Esophagus (tissue), 2 donors: ENCODE measurements around the gene PLCB4. TPM values are rescaled to one million over a fixed set of nuclear protein-coding genes. Genes with fewer than 3 reads are reported as not detected.

Experiments used
- H3K27ac ChIP-seq, 2 donors: one replicate each; pipeline ENCODE4 v1.5.1; 2013; ENCODE audit warnings: low read depth in 2 of 2, mild to moderate bottlenecking in 2 of 2, inconsistent platforms in 1 of 2, low read length in 1 of 2, moderate library complexity in 1 of 2
- H3K27me3 ChIP-seq, 2 donors: one replicate each; pipeline ENCODE4 v1.6.1; 2013; ENCODE audit warnings: low read length in 2 of 2, control low read depth in 1 of 2, mild to moderate bottlenecking in 1 of 2; ENCODE audit not compliant: insufficient read depth in 2 of 2, control insufficient read depth in 1 of 2
- H3K36me3 ChIP-seq, 2 donors: one replicate each; pipeline ENCODE4 v1.6.1; 2013; ENCODE audit warnings: low read length in 1 of 2; ENCODE audit not compliant: control insufficient read depth in 2 of 2, insufficient read depth in 2 of 2
- H3K4me1 ChIP-seq, 2 donors: one replicate each; pipeline ENCODE4 v1.6.1; 2013; ENCODE audit warnings: low read length in 1 of 2; ENCODE audit not compliant: control insufficient read depth in 2 of 2, insufficient read depth in 2 of 2
- H3K4me3 ChIP-seq, 2 donors: one replicate each; pipeline ENCODE4 v1.5.1; 2013; ENCODE audit warnings: low read length in 2 of 2, mild to moderate bottlenecking in 2 of 2, low read depth in 1 of 2, moderate library complexity in 1 of 2
- H3K9me3 ChIP-seq, 2 donors: one replicate each; pipeline ENCODE4 v1.6.1; 2013; ENCODE audit warnings: mild to moderate bottlenecking in 2 of 2, low read depth in 1 of 2, low read length in 1 of 2, moderate library complexity in 1 of 2; ENCODE audit not compliant: control insufficient read depth in 2 of 2, insufficient read depth in 1 of 2
- WGBS, 2 donors: extraction: QIAGEN DNeasy Blood & Tissue Kit; methylation state at CpG; one replicate each; pipeline ENCODE4 v1.1.7; 2013; 5-methylcytosine and 5-hydroxymethylcytosine counted together
- polyA plus RNA-seq, 2 donors: library from polyadenylated mRNA; stranded (reverse); fragments of 200-250 nt; gene quantifications; one replicate each; pipeline ENCODE4 v1.2.3, GENCODE V29; 2013
- donor health status: healthy with polysubstance abuse.
- donor health status: Bipolar disorder and iron deficiency.

The PLCB4 gene
- polyA plus RNA-seq, 2 donors = 1.9 to 2.2 TPM

DNA sequence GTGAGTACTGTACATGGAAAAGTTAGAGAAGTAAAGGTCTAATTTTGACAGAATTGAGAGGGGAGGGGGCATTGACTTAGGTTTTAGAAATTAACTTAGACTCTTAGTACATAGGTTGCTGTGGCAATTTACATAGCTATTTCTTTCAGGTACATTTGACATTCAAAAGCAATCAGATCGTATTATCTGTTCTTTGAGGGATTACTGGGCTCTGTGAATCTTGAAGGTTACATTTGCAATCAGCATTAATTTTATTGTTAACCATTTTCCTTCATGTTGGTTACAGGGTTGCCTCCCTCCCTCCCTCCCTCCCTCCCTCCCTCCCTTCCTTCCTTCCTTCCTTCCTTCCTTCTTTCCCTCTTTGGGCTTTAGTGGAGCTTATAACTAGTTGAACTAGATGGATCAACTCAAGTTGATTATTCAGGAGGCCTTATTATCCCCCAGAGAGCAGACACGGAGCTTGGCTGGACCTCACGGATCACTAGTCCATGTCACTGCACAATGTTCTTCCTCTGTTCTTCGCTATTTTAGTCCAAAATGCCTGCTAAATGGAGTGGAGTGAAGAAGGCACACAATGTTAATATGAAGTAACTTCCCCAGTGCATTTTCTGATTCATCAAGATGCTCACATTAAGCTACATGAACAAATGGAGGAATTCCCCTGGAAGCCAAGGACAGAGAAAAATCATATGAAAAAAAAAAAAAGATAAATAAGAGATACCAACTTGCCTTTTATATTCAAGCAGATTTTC lies 87.8 kb downstream of the PLCB4 start:
- Histone ChIP-seq H3K9me3 (peaks cover 0 to 5% of the 10 kb centered on the region in 2 donors), H3K27me3 (no peaks in the 10 kb centered on the region), H3K27ac (no peak overlapping the region), H3K36me3 (no peaks in the 10 kb centered on the region), H3K4me1 (no peaks in the 10 kb centered on the region), H3K4me3 (no peak overlapping the region)
- WGBS, 2 donors = 71 to 75% methylated on average over 4 of the region's 4 CpGs

DNA sequence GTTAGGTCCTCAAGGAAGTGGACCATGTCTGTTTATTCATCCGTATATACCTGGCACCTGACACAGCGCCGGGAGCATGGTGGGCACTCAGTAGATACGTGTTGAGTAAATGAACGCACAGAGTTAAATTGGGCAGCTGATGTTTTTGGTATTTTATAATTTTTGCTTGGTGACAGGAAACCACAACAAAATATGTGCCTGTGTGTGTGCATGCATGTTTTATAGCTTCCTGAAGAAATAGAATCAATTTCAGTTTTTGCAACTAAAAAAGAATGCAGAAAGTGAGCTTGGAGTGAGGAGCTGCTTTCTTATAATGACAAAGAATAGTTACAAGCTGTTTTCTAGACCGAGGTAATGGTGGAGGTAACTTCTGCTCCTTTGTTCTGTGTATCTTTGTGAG lies 91.4 kb downstream of the PLCB4 start:
- Histone ChIP-seq H3K4me3 (no peak overlapping the region), H3K9me3 (no peaks in the 10 kb centered on the region), H3K27me3 (no peaks in the 10 kb centered on the region), H3K36me3 (no peaks in the 10 kb centered on the region), H3K4me1 (no peaks in the 10 kb centered on the region), H3K27ac (no peak overlapping the region)
- WGBS, 2 donors = 59 to 72% methylated on average over 6 of the region's 6 CpGs

DNA sequence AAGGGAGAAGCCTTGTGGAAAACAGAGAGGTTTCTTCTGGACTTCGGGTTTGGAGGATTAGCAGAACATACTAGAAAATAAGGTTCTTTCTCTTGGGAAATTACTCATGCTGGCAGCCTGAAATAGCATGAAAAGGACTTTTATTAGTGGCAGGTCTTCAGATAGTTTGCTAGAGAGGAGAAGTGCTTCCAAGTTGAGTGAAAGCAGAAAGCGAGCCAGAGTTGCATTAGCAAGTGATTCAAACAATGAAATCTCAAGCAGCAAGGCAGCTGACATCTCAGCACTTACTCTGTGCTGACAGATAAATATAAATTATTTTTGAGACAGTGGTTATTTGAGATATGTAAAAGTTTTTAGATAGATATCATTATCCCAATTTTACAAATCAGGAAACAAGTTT lies 91.9 kb downstream of the PLCB4 start:
- Histone ChIP-seq H3K4me1 (no peaks in the 10 kb centered on the region), H3K36me3 (no peaks in the 10 kb centered on the region), H3K9me3 (no peaks in the 10 kb centered on the region), H3K27me3 (no peaks in the 10 kb centered on the region), H3K27ac (no peak overlapping the region), H3K4me3 (no peak overlapping the region)
- 23 to 45% methylated on average over 2 of the region's 2 CpGs for WGBS, 2 donors

DNA sequence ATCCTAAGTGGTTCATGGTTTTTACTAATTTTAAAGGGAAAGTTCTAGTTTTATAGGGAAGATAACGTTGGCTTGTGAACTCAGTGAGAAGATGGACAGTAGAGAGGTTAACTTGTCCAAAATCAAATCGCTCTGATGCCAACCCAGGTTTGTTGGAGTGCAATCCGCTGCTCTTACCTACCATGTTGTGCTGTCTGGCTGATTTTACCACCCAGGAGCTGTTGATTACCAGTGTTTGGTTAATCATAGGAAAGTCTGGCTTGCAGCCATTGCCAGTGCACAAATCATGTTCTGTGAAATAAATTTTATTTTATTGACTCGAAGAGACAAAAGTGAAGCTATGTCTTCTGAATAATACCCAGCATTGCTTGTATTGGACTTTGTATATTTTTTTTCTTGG lies 92.4 kb downstream of the PLCB4 start:
- no peaks in the 10 kb centered on the region for H3K4me1 ChIP-seq
- no peaks in the 10 kb centered on the region for H3K27me3 ChIP-seq
- H3K36me3 ChIP-seq = no peaks in the 10 kb centered on the region
- H3K9me3 ChIP-seq = no peaks in the 10 kb centered on the region
- H3K27ac ChIP-seq = no peak overlapping the region
- WGBS, 2 donors = 50 to 54% methylated on average over 4 of the region's 4 CpGs
- H3K4me3 ChIP-seq = no peak overlapping the region

DNA sequence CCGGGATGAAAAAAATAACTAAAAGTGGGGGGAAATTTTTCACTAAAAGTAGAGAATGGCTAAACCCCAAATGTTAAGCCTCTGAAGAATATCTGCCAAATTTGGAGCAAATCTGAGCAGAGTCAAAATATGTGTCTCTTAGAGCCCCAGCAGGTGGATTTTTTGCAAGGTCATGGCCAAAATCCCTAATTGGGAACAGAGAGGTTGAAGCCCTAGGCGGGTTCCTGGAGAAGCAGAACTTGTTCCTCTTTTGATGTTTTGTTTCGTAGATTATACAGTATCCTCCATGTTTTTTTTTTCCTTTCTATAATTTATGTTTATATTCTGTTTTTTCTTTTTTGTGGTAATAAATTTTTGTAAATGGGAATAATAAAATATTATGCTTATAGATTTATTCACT lies 94.4 kb downstream of the PLCB4 start:
- no peak overlapping the region for H3K27ac ChIP-seq
- 82 to 84% methylated on average over 3 of the region's 3 CpGs for WGBS, 2 donors

DNA sequence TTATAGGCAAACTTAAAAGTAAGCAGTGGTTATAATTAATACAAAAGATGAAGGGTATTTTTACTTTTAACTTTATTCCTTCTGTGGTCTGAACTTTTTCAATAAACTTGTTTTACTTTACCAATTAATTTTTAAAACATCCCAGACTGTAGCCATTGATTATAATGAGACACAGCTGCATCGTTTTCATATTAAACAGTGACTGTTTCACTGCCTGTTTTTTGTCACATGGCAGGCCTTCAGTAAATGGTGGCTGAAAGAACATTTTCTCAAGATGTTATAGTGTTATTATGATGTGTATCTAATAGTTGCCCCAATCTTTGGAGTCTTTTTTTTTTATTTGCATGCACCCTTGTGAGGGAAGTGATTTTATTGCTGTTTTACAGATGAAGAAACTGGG lies 95.1 kb downstream of the PLCB4 start:
- Histone ChIP-seq H3K4me3 (no peak overlapping the region), H3K27ac (no peak overlapping the region), H3K4me1 (no peaks in the 10 kb centered on the region), H3K36me3 (no peaks in the 10 kb centered on the region), H3K9me3 (no peaks in the 10 kb centered on the region), H3K27me3 (no peaks in the 10 kb centered on the region)
- WGBS, 2 donors = 69 to 71% methylated on average over 1 of the region's 1 CpG

More for the DNA sequence above, 94.4 kb downstream of the PLCB4 start:
- Histone ChIP-seq H3K36me3 (no peaks in the 10 kb centered on the region), H3K9me3 (no peaks in the 10 kb centered on the region), H3K4me1 (no peaks in the 10 kb centered on the region), H3K27me3 (no peaks in the 10 kb centered on the region), H3K4me3 (no peak overlapping the region)

DNA sequence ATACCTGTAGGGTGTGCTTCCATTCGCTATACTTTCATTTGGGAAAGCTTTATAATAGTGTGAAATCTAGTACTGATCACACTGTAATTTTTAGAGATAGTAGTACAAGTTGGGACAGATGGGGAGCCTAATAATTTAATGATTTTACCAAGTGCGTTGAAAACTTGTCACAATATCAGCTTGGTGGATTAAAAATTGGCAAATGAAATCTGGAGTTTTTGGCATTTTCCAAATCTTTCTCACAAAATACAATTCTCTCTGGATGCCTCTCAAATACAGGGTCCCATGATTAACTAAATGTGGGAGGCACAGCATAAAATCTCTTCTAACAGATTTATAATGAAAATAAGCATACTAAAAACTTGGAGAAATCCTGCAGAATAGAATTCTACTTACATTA lies 96.4 kb downstream of the PLCB4 start:
- H3K4me3 ChIP-seq = no peak overlapping the region
- no peak overlapping the region for H3K27ac ChIP-seq
- no peaks in the 10 kb centered on the region for H3K4me1 ChIP-seq
- no peaks in the 10 kb centered on the region for H3K27me3 ChIP-seq
- 83 to 91% methylated on average over 2 of the region's 2 CpGs for WGBS, 2 donors
- no peaks in the 10 kb centered on the region for H3K36me3 ChIP-seq
- H3K9me3 ChIP-seq = no peaks in the 10 kb centered on the region

DNA sequence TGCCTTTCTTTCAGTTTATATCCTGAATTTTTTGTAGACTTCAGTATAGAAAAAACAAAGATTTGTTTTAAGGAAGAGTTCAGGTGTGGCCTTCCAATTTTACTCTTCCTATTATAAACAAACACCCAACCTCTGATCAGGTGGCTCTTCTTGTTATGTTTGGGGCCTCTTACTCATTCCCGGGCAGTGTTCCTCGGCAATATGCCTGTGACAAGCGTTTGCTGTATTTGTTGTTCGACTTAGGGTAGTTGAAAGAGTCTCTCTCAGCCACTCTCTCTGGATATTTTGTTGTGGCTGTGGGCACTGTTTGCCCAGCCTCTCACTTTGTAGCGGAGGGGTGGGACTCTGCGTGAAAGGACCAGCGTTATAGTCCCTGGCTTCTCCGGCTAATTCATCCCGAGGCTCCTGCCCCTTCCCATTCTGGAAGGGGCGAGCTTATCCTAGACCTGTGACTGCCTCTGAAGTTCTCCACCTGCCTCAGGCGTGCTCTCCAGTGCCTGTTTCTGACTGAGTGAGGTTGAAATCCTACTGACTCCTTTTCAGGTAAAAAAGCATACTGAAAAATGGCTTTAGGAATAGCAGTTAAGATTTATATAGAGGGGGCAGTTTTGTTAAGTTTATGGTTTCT lies 97.4 kb downstream of the PLCB4 start:
- Histone ChIP-seq H3K4me1 (no peaks in the 10 kb centered on the region), H3K4me3 (no peak overlapping the region), H3K36me3 (no peaks in the 10 kb centered on the region), H3K9me3 (no peaks in the 10 kb centered on the region), H3K27ac (no peak overlapping the region), H3K27me3 (no peaks in the 10 kb centered on the region)
- 72 to 76% methylated on average over 11 of the region's 11 CpGs for WGBS, 2 donors

DNA sequence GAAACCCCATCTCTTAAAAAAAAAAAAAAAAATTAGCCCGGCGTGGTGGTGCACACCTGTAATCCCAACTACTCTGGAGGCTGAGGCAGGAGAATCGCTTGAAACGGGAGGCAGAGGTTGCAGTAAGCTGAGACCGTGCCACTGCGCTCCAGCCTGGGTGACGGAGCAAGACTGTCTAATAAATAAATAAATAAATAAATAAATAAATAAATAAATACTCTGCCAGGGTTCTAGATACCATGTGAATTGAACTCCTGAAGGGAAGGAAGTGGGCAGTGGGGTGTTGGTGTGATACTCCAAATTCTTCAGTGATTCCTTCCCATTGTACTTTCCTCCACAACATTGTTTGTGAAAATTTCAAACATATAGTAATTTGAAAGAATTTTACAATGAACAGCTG lies 100.5 kb downstream of the PLCB4 start:
- H3K4me1 ChIP-seq = no peaks in the 10 kb centered on the region
- 97 to 98% methylated on average over 7 of the region's 7 CpGs for WGBS, 2 donors
- H3K27me3 ChIP-seq = no peaks in the 10 kb centered on the region
- no peaks in the 10 kb centered on the region for H3K9me3 ChIP-seq
- H3K4me3 ChIP-seq = no peak overlapping the region
- no peak overlapping the region for H3K27ac ChIP-seq
- H3K36me3 ChIP-seq = no peaks in the 10 kb centered on the region

DNA sequence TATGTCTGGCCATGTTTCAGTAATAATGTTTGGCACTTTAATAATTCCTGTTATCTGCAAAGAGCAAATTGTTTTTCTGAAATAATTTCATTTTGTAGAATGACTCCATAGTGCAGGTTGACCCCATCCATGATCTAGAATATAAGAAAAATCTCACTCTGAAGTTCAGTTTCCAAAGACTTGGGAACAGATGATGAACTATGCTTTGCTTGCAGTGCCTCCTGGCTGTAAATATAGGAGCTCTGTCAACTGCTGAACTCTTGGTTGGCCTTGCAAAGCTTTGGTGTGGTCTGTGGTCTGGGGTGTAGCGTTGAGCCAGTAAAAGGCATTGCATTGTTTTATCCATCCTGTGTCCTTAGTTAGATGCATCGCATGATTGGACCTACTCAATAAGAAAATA lies 104.0 kb downstream of the PLCB4 start:
- Histone ChIP-seq H3K9me3 (no peaks in the 10 kb centered on the region), H3K27me3 (no peaks in the 10 kb centered on the region), H3K4me3 (no peak overlapping the region), H3K4me1 (no peaks in the 10 kb centered on the region), H3K36me3 (no peaks in the 10 kb centered on the region), H3K27ac (no peak overlapping the region)
- 74 to 80% methylated on average over 2 of the region's 2 CpGs for WGBS, 2 donors
